ENCODE results near the gene MEPE.

DNA sequence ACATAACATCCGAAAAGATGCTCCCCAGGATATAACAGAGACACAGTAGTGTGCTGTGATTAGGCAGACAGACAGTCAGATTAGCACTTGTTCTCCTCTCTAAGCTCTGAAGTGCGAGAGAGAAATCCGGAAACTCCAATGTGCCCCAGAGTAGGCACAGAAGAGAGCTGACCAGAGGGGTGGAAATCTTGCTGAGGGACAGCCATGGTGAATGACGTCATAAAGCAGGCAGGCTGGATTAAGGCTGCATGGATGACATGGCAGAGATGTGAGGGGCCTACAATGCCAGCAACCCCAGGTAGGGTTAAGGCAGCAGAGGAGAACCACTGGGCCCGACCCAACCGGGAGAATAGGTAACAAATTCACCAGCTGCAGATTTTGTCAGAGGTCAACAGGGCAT lies 53.3 kb downstream of the MEPE start:
- TF ChIP-seq ZBTB49 (tag by site-specific recombination; IDR thresholded peaks at IDR 0.05; ENCODE audit: low read depth): no peak
- TF ChIP-seq, protein P1, sequence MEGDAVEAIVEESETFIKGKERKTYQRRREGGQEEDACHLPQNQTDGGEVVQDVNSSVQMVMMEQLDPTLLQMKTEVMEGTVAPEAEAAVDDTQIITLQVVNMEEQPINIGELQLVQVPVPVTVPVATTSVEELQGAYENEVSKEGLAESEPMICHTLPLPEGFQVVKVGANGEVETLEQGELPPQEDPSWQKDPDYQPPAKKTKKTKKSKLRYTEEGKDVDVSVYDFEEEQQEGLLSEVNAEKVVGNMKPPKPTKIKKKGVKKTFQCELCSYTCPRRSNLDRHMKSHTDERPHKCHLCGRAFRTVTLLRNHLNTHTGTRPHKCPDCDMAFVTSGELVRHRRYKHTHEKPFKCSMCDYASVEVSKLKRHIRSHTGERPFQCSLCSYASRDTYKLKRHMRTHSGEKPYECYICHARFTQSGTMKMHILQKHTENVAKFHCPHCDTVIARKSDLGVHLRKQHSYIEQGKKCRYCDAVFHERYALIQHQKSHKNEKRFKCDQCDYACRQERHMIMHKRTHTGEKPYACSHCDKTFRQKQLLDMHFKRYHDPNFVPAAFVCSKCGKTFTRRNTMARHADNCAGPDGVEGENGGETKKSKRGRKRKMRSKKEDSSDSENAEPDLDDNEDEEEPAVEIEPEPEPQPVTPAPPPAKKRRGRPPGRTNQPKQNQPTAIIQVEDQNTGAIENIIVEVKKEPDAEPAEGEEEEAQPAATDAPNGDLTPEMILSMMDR (tag by site-specific recombination; IDR thresholded peaks at IDR 0.05): no peak
- no peak for TF ChIP-seq BCL11A (tag by site-specific recombination; IDR thresholded peaks at IDR 0.05; ENCODE audit: low read depth)
- no peak for TF ChIP-seq REST (tag by site-specific recombination; IDR thresholded peaks at IDR 0.05)
- TF ChIP-seq, protein P2, sequence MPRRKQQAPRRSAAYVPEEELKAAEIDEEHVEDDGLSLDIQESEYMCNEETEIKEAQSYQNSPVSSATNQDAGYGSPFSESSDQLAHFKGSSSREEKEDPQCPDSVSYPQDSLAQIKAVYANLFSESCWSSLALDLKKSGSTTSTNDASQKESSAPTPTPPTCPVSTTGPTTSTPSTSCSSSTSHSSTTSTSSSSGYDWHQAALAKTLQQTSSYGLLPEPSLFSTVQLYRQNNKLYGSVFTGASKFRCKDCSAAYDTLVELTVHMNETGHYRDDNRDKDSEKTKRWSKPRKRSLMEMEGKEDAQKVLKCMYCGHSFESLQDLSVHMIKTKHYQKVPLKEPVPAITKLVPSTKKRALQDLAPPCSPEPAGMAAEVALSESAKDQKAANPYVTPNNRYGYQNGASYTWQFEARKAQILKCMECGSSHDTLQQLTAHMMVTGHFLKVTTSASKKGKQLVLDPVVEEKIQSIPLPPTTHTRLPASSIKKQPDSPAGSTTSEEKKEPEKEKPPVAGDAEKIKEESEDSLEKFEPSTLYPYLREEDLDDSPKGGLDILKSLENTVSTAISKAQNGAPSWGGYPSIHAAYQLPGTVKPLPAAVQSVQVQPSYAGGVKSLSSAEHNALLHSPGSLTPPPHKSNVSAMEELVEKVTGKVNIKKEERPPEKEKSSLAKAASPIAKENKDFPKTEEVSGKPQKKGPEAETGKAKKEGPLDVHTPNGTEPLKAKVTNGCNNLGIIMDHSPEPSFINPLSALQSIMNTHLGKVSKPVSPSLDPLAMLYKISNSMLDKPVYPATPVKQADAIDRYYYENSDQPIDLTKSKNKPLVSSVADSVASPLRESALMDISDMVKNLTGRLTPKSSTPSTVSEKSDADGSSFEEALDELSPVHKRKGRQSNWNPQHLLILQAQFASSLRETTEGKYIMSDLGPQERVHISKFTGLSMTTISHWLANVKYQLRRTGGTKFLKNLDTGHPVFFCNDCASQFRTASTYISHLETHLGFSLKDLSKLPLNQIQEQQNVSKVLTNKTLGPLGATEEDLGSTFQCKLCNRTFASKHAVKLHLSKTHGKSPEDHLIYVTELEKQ (tag by site-specific recombination; IDR thresholded peaks at IDR 0.05; ENCODE audit: borderline replicate concordance): no peak
- TF ChIP-seq ZNF112 (tag by site-specific recombination; IDR thresholded peaks at IDR 0.05): no peak

All from HEK293 (cell line).